GM20000 (cell line): ENCODE measurements around the gene SLC25A47.

ENCODE experiments used
- DNase-seq: peaks from one replicate; pipeline ENCODE4 v3.0.0; 2012; ENCODE audit warnings: low spot score
- CTCF ChIP-seq: IDR thresholded peaks from 2 replicates; pipeline ENCODE4 v1.5.1; 2012; ENCODE audit warnings: mild to moderate bottlenecking, control low read depth; ENCODE audit errors: extremely low read depth, missing control alignments

The SLC25A47 gene

DNA sequence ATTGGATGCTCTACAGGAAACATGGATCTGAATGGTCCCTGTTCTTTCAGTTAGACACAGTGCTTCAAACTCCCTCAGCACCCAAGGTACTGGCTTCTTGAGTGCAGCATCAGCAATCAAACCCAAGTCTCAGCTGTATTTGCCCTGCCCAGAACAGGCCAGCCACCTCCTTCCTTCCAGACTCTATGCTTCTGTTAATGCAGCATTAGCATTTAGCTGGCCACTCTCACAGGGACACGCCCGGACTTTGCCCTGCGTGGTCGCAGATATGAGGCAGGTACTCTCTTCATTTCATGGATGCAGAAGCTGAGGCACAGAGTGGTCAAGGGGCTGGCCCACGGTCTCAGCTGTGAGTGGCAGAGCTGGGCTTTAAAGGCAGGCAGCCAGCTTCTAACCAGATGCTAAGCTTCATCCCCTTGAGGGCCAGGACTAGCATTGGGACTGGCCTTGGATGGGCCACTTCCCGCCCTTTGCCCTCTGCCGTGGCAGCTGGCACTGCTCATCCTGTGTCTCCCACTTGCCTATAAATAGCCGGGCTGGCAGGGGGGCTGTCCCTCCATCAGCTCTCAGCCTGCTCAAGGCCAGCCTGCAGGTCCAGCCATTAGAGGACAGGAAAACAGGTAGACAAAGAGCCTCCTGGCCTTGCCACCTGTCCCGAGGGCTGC lies 1.5 kb upstream of the SLC25A47 start:
- no peak for TF ChIP-seq CTCF

DNA sequence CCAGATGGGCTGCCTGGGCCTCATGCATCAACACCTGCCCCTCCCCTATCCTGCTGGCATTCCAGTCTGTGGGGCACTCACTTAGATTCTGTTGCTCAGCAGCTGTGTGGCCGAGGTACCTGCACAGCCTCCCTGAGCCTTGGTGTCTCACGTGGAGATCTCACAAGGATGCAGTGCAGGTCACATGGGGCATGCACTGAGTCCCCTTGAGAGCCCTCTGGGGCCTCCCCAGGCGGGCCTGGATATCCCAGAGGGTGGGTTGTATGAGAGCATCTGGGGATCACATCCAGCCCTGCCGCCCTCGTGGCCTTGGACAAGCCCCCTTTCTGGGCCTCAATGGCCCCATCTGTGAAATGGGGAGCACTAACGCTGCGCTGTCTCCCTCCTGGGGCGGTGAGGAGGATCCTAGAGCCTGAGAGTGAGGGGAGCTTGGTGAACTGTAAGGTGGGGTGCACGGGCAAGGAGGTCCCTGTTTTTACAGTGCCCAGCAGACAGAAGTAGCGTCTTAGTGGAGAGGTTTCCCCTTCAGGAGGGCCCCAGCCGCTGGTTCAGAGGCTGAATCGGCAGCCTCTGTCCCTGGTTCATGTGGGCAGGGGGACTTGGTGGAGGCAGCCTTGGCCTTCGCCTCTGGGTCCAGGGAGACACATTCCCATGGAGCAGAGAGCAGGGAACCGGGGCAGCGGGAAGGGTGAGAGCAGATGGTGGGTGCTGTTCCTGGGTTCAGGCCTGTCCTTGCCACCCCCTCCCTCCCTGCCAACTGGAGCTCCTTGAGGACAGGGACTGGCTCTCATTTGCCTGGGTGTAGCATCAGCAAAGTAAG lies 791 bp upstream of the SLC25A47 start:
- TF ChIP-seq CTCF: no peak
- no peak for DNase-seq

More for the DNA sequence above, 1.5 kb upstream of the SLC25A47 start:
- no peak for DNase-seq

DNA sequence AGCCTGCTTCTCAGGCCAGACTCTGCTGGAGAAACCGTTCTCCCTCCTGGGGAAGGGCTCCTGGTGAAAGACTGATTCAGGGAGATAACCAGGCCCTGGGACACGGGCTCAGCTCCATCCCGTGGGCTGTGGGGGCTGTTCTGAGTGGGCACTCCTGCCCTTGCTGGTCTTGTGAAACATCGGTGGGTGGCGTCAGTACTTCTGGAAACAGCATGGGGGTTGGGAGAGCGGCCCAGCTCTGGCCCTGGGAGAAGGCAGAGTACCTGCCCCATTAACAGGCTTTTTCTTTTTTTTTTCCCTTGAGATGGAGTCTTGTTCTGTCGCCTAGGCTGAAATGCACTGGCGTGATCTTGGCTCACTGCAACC lies 786 bp downstream of the SLC25A47 start:
- no peak for TF ChIP-seq CTCF
- DNase-seq: no peak

- TF ChIP-seq CTCF: no peak
- DNase-seq: no peak
These were observed 2.1 kb downstream of the SLC25A47 start for GRCh38 chr14:100325231-100325632.

- TF ChIP-seq CTCF: no peak
- DNase-seq: no peak
These were observed 2.8 kb downstream of the SLC25A47 start for GRCh38 chr14:100325958-100326357.

DNA sequence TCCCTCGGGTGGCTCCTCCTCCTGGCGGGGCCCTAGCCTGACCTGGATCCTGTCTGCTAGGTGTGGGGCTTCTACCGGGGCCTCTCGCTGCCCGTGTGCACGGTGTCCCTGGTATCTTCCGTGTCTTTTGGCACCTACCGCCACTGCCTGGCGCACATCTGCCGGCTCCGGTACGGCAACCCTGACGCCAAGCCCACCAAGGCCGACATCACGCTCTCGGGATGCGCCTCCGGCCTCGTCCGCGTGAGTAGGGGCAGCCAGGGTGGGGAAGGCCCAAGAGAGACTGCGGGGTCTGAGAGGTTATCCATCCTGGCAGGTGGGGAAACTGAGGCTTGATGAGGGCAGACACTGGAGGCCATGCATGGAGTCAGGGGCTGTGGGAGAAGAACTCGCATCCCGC lies 4.0 kb downstream of the SLC25A47 start:
- no peak for DNase-seq
- no peak for TF ChIP-seq CTCF

- no peak for DNase-seq
- no peak for TF ChIP-seq CTCF
These were observed 5.5 kb downstream of the SLC25A47 start for GRCh38 chr14:100328495-100329163.
